HepG2 (cell line): ENCODE results near the gene MYCBPAP. TPM values are rescaled to one million over a fixed set of nuclear protein-coding genes. Genes with fewer than 3 reads are reported as not detected.

Experiments used
- LBX2 ChIP-seq: sonication (generic); formaldehyde crosslinking; IDR thresholded peaks from 2 replicates; pipeline ENCODE4 v1.5.0; 2020; ENCODE audit warnings: missing genetic modification reagents, mild to moderate bottlenecking, borderline replicate concordance
- SIX1 ChIP-seq: sonication (generic); formaldehyde crosslinking; IDR thresholded peaks from 2 replicates; pipeline ENCODE4 v1.4.0; 2020; ENCODE audit warnings: missing genetic modification reagents, borderline replicate concordance
- TBL1XR1 ChIP-seq: fragments of 150-350 bp; IDR thresholded peaks from 2 replicates; pipeline ENCODE4 v1.6.1; 2014; ENCODE audit warnings: borderline replicate concordance, low read length; ENCODE audit not compliant: partially characterized antibody
- ZNF253 ChIP-seq: sonication (generic); formaldehyde crosslinking; IDR thresholded peaks from 2 replicates; pipeline ENCODE4 v1.8.0; 2022; ENCODE audit warnings: mild to moderate bottlenecking, missing genetic modification reagents, borderline replicate concordance
- ZNF691 ChIP-seq: sonication (generic); formaldehyde crosslinking; IDR thresholded peaks from 2 replicates; pipeline ENCODE4 v1.4.0; 2020; ENCODE audit warnings: missing genetic modification reagents, low read depth, mild to moderate bottlenecking, borderline replicate concordance
- polyA plus RNA-seq, 8 experiments: library from polyadenylated mRNA; depleted of rRNA in 3 of 8; stranded (reverse) in 7 of 8; unstranded in 1 of 8; fragments of >200 nt; fragmentation: Illumina TruSeq in 4 of 8; extraction: Trizol in 4 of 8; gene quantifications; 2 replicates each; pipeline versions ENCODE4 v1.2.1 to v1.2.3, GENCODE V29; 2011 to 2016; ENCODE audit warnings: low read depth in 4 of 8, missing spikeins in 1 of 8, mixed read lengths in 1 of 8; ENCODE audit not compliant: insufficient read depth in 1 of 8
- total RNA-seq, 5 experiments: library from RNA; depleted of rRNA; stranded (reverse); fragments of >200 nt; fragmentation: Illumina TruSeq; extraction: Trizol; gene quantifications; 2 replicates each; pipeline ENCODE4 v1.2.3, GENCODE V29; 2016; ENCODE audit warnings: low read depth in 1 of 5
- TF ChIP-seq, protein P1 (sequence below): sonication (generic); formaldehyde crosslinking; IDR thresholded peaks from 2 replicates; pipeline ENCODE4 v1.5.0; 2020; ENCODE audit warnings: mild to moderate bottlenecking, missing genetic modification reagents, borderline replicate concordance
- TF ChIP-seq, protein P2 (sequence below): sonication (generic); formaldehyde crosslinking; IDR thresholded peaks from 2 replicates; pipeline ENCODE4 v1.4.0; 2020; ENCODE audit warnings: missing genetic modification reagents, borderline replicate concordance
- TF ChIP-seq, protein P3 (sequence below): sonication (generic); formaldehyde crosslinking; IDR thresholded peaks from 2 replicates; pipeline ENCODE4 v1.9.0; 2021; ENCODE audit warnings: mild to moderate bottlenecking, missing genetic modification reagents

The MYCBPAP gene
- total and polyA plus RNA-seq, 2 of the 13 experiments (the other 11 are each of a cell fraction or from before 2014, with no cell fraction given) = 0.22 to 0.24 TPM

- TF ChIP-seq, protein P1, sequence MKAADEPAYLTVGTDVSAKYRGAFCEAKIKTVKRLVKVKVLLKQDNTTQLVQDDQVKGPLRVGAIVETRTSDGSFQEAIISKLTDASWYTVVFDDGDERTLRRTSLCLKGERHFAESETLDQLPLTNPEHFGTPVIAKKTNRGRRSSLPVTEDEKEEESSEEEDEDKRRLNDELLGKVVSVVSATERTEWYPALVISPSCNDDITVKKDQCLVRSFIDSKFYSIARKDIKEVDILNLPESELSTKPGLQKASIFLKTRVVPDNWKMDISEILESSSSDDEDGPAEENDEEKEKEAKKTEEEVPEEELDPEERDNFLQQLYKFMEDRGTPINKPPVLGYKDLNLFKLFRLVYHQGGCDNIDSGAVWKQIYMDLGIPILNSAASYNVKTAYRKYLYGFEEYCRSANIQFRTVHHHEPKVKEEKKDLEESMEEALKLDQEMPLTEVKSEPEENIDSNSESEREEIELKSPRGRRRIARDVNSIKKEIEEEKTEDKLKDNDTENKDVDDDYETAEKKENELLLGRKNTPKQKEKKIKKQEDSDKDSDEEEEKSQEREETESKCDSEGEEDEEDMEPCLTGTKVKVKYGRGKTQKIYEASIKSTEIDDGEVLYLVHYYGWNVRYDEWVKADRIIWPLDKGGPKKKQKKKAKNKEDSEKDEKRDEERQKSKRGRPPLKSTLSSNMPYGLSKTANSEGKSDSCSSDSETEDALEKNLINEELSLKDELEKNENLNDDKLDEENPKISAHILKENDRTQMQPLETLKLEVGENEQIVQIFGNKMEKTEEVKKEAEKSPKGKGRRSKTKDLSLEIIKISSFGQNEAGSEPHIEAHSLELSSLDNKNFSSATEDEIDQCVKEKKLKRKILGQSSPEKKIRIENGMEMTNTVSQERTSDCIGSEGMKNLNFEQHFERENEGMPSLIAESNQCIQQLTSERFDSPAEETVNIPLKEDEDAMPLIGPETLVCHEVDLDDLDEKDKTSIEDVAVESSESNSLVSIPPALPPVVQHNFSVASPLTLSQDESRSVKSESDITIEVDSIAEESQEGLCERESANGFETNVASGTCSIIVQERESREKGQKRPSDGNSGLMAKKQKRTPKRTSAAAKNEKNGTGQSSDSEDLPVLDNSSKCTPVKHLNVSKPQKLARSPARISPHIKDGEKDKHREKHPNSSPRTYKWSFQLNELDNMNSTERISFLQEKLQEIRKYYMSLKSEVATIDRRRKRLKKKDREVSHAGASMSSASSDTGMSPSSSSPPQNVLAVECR = peak; percentile 89
- TF ChIP-seq ZNF691 (CRISPR knock-in tag) (0 out of 2 replicates have a peak, but pooled peaks have one; percentile 66), TBL1XR1 (peak; percentile 15), LBX2 (peak; percentile 67), SIX1 (CRISPR knock-in tag) (no peak), ZNF253 (CRISPR knock-in tag) (peak; percentile 69; the same call in 1 of the 2 replicates)
- TF ChIP-seq, protein P2, sequence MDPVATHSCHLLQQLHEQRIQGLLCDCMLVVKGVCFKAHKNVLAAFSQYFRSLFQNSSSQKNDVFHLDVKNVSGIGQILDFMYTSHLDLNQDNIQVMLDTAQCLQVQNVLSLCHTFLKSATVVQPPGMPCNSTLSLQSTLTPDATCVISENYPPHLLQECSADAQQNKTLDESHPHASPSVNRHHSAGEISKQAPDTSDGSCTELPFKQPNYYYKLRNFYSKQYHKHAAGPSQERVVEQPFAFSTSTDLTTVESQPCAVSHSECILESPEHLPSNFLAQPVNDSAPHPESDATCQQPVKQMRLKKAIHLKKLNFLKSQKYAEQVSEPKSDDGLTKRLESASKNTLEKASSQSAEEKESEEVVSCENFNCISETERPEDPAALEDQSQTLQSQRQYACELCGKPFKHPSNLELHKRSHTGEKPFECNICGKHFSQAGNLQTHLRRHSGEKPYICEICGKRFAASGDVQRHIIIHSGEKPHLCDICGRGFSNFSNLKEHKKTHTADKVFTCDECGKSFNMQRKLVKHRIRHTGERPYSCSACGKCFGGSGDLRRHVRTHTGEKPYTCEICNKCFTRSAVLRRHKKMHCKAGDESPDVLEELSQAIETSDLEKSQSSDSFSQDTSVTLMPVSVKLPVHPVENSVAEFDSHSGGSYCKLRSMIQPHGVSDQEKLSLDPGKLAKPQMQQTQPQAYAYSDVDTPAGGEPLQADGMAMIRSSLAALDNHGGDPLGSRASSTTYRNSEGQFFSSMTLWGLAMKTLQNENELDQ (CRISPR knock-in tag) = no peak
- TF ChIP-seq, protein P3, sequence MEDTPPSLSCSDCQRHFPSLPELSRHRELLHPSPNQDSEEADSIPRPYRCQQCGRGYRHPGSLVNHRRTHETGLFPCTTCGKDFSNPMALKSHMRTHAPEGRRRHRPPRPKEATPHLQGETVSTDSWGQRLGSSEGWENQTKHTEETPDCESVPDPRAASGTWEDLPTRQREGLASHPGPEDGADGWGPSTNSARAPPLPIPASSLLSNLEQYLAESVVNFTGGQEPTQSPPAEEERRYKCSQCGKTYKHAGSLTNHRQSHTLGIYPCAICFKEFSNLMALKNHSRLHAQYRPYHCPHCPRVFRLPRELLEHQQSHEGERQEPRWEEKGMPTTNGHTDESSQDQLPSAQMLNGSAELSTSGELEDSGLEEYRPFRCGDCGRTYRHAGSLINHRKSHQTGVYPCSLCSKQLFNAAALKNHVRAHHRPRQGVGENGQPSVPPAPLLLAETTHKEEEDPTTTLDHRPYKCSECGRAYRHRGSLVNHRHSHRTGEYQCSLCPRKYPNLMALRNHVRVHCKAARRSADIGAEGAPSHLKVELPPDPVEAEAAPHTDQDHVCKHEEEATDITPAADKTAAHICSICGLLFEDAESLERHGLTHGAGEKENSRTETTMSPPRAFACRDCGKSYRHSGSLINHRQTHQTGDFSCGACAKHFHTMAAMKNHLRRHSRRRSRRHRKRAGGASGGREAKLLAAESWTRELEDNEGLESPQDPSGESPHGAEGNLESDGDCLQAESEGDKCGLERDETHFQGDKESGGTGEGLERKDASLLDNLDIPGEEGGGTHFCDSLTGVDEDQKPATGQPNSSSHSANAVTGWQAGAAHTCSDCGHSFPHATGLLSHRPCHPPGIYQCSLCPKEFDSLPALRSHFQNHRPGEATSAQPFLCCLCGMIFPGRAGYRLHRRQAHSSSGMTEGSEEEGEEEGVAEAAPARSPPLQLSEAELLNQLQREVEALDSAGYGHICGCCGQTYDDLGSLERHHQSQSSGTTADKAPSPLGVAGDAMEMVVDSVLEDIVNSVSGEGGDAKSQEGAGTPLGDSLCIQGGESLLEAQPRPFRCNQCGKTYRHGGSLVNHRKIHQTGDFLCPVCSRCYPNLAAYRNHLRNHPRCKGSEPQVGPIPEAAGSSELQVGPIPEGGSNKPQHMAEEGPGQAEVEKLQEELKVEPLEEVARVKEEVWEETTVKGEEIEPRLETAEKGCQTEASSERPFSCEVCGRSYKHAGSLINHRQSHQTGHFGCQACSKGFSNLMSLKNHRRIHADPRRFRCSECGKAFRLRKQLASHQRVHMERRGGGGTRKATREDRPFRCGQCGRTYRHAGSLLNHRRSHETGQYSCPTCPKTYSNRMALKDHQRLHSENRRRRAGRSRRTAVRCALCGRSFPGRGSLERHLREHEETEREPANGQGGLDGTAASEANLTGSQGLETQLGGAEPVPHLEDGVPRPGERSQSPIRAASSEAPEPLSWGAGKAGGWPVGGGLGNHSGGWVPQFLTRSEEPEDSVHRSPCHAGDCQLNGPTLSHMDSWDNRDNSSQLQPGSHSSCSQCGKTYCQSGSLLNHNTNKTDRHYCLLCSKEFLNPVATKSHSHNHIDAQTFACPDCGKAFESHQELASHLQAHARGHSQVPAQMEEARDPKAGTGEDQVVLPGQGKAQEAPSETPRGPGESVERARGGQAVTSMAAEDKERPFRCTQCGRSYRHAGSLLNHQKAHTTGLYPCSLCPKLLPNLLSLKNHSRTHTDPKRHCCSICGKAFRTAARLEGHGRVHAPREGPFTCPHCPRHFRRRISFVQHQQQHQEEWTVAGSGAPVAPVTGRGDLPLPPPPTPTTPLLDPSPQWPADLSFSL (CRISPR knock-in tag) = no peak
These were observed 33.8 kb downstream of the MYCBPAP start (continued) for GRCh38 chr17:50541716-50542688.
